ENCODE data around the gene ECI2.

Gene ECI2

GRCh38 chr6:4176907-4177306 lies 41.5 kb upstream of the ECI2 start:
- no peaks in the 10 kb centered on the region for H3K27me3 ChIP-seq
- H3K27ac ChIP-seq: no peak overlapping the region
- H3K9me3 ChIP-seq: no peaks in the 10 kb centered on the region
- H3K4me3 ChIP-seq (ENCODE audit: low read depth in 1 of 2, low read length in 1 of 2): no peak overlapping the region
- no peaks in the 10 kb centered on the region for H3K36me3 ChIP-seq
- no peaks in the 10 kb centered on the region for H3K4me1 ChIP-seq (ENCODE audit: control insufficient read depth in 1 of 2, insufficient read depth in 1 of 2, low read depth in 1 of 2, low read length in 1 of 2)
- no peak for TF ChIP-seq CTCF (IDR thresholded peaks at IDR 0.05)

GRCh38 chr6:4174042-4174441 lies 38.7 kb upstream of the ECI2 start:
- Histone ChIP-seq H3K4me1 (ENCODE audit: control insufficient read depth in 1 of 2, insufficient read depth in 1 of 2, low read depth in 1 of 2, low read length in 1 of 2) (no peaks in the 10 kb centered on the region), H3K36me3 (no peaks in the 10 kb centered on the region), H3K27ac (no peak overlapping the region), H3K9me3 (no peaks in the 10 kb centered on the region), H3K27me3 (no peaks in the 10 kb centered on the region), H3K4me3 (ENCODE audit: low read depth in 1 of 2, low read length in 1 of 2) (no peak overlapping the region)
- no peak for TF ChIP-seq CTCF (IDR thresholded peaks at IDR 0.05)

GRCh38 chr6:4172368-4172767 lies 37.0 kb upstream of the ECI2 start:
- no peak for TF ChIP-seq CTCF (IDR thresholded peaks at IDR 0.05)
- Histone ChIP-seq H3K4me3 (ENCODE audit: low read depth in 1 of 2, low read length in 1 of 2) (no peak overlapping the region), H3K36me3 (no peaks in the 10 kb centered on the region), H3K9me3 (no peaks in the 10 kb centered on the region), H3K27ac (no peak overlapping the region), H3K4me1 (ENCODE audit: control insufficient read depth in 1 of 2, insufficient read depth in 1 of 2, low read depth in 1 of 2, low read length in 1 of 2) (no peaks in the 10 kb centered on the region), H3K27me3 (no peaks in the 10 kb centered on the region)

GRCh38 chr6:4170297-4170696 lies 34.9 kb upstream of the ECI2 start:
- Histone ChIP-seq H3K9me3 (no peaks in the 10 kb centered on the region), H3K36me3 (no peaks in the 10 kb centered on the region), H3K4me1 (ENCODE audit: control insufficient read depth in 1 of 2, insufficient read depth in 1 of 2, low read depth in 1 of 2, low read length in 1 of 2) (no peaks in the 10 kb centered on the region), H3K27ac (no peak overlapping the region), H3K4me3 (ENCODE audit: low read depth in 1 of 2, low read length in 1 of 2) (no peak overlapping the region), H3K27me3 (no peaks in the 10 kb centered on the region)
- no peak for TF ChIP-seq CTCF (IDR thresholded peaks at IDR 0.05)

DNA sequence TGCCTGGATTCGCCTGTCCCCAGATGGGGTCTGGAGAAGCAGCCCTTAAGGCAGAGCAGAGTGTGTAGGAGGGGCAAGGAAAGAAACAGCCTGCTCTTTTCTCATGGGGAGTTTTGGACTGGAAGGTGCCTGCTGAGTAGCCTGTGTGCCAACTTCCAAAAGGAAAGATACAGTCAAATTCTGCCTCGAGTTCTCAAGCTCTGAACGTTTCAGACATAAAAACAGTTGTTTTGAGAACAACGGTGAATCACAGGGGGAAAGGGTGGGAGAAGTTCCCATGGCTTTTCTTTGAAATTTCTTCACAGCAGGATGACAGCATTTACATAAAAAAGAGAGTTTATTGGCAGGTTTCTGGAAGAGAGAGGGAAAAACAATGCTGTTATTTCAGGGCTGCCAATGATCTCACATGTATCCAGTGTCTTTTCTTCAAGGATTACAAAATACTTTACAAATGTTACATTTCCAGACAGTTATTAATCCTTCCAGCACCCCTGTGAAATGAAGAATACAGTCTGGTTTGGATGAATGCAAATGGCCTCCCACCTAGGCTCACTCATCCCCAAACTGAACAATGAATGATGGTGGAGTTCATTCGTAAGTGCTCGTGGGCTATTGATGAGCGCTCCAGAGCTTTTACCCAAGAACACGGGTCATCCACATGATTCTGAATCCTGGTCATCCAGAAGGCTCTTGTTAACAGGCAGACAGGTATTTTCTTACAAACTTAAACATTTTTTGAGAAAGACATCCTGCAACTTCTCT lies 33.8 kb upstream of the ECI2 start:
- Histone ChIP-seq H3K27ac (no peak overlapping the region), H3K4me1 (ENCODE audit: control insufficient read depth in 1 of 2, insufficient read depth in 1 of 2, low read depth in 1 of 2, low read length in 1 of 2) (no peaks in the 10 kb centered on the region), H3K27me3 (no peaks in the 10 kb centered on the region), H3K4me3 (ENCODE audit: low read depth in 1 of 2, low read length in 1 of 2) (no peak overlapping the region), H3K9me3 (no peaks in the 10 kb centered on the region), H3K36me3 (no peaks in the 10 kb centered on the region)
- TF ChIP-seq CTCF (IDR thresholded peaks at IDR 0.05): no peak
